ENCODE data around the gene CYBA.

DNA sequence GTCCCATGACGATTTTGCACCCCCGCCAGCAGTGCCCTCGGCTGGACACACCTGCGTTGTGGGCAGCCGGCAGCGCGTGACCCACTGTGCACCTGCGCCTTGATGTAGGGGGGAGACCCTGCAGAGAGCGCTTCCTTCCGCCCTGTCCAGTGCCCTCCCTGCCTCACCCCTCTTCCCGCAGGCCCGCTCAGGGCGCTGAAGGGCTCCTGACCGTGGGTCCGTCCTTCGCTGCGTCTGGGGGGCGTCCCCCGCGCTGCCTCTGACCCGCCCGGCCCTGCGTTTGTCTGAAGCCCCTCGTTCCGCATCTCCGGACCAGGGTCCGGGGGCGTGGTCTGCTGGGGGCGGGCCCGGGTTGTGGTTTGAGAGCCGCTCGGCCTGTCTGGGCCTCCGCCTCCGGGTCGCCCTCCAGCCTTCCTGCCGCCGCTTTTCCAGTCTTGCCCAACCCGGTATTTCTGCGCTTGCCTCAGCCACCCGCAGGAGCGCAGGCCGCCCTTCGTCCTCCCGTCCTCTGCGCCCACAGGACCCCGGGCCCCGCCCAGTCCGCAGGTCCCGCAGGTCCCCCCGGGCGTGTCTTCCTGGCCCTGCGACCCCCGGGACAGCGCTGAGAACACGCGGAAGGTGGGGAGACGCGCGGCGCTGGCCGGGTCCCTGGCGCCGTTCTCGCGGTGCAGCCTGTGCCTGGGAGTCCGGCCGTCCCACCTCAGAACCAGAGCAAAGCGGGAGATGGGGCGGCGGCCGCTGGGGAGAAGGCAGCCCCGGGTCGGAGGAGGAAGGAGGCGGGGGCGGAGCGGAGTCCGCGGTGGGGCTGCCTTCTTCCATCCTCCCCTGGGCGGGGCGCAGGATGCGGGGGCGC, 16.5 kb downstream of the CYBA start:
- TF ChIP-seq ZNF121 (CRISPR knock-in tag; conservative IDR thresholded peaks at IDR 0.05) (no peak), ZKSCAN8 (CRISPR knock-in tag; IDR thresholded peaks at IDR 0.05) (no peak), TAF1 (IDR thresholded peaks at IDR 0.05; ENCODE audit: control insufficient read depth, extremely low read depth, insufficient read depth, low read length, severe bottlenecking) (no peak), NR2C1 (IDR thresholded peaks at IDR 0.05) (no peak), NR2C1 (tag; IDR thresholded peaks at IDR 0.05) (no peak), ZBTB8A (IDR thresholded peaks at IDR 0.05; ENCODE audit: partially characterized antibody) (no peak)
- TF ChIP-seq, protein P1, sequence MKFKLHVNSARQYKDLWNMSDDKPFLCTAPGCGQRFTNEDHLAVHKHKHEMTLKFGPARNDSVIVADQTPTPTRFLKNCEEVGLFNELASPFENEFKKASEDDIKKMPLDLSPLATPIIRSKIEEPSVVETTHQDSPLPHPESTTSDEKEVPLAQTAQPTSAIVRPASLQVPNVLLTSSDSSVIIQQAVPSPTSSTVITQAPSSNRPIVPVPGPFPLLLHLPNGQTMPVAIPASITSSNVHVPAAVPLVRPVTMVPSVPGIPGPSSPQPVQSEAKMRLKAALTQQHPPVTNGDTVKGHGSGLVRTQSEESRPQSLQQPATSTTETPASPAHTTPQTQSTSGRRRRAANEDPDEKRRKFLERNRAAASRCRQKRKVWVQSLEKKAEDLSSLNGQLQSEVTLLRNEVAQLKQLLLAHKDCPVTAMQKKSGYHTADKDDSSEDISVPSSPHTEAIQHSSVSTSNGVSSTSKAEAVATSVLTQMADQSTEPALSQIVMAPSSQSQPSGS (CRISPR knock-in tag; IDR thresholded peaks at IDR 0.05) = no peak
- TF ChIP-seq, protein P2, sequence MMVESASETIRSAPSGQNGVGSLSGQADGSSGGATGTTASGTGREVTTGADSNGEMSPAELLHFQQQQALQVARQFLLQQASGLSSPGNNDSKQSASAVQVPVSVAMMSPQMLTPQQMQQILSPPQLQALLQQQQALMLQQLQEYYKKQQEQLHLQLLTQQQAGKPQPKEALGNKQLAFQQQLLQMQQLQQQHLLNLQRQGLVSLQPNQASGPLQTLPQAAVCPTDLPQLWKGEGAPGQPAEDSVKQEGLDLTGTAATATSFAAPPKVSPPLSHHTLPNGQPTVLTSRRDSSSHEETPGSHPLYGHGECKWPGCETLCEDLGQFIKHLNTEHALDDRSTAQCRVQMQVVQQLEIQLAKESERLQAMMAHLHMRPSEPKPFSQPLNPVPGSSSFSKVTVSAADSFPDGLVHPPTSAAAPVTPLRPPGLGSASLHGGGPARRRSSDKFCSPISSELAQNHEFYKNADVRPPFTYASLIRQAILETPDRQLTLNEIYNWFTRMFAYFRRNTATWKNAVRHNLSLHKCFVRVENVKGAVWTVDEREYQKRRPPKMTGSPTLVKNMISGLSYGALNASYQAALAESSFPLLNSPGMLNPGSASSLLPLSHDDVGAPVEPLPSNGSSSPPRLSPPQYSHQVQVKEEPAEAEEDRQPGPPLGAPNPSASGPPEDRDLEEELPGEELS (CRISPR knock-in tag; IDR thresholded peaks at IDR 0.05; ENCODE audit: borderline replicate concordance) = no peak; the same call in 1 of the 2 replicates
